Hippocampal formation (tissue), 2 donors: ENCODE results near the gene CNP.
A peak's percentile ranks its signal among the peaks of the same experiment; 100 is the strongest.
"Not testable (repeated sequence)": the region's sequence is repeated elsewhere in the genome, so short reads cannot be mapped to it uniquely, and the experiment has no call there.

Experiments used
- DNase-seq, 2 donors: peaks; one replicate each; lab custom pipeline; 2025; lab: John Stamatoyannopoulos, UW

Gene CNP

DNA sequence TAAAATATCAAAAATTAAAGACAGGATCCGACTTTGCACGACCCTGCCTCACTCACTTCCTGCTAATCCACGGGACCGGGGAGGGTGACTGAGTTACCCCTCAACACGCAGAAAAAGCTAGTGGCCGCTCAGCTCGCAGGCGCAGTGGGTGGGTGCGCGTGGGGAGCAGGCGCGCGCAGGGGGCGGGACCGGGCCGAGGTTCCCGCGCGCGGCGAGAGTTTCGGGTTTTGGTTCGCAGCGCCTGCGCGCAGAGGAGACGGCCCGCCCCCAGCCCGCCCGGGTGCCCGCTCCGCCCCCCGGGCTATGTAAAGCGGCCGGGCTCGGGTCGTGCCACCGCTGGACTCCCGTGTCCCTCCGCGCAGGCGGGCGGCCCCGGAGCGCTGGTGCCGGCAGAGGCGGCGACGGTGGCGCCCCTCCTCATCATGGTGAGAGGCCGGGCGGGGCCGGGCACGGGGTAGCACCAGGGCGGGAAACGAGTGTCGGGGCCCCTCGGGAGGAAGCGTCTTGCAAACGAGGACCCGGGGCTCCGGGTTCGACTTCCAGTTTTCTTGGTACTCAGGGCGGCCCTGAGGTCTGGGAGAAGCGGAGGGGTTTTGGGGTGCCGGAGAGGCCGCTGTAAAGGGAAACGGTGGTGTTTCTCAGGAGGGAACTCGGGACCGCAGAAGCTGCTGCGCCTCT, at the start of gene CNP:
CNP (plus strand) TSS at position 333 of the 678 bp plus-strand sequence; CDS start at position 423, 90 bp downstream.
- DNase-seq, result peak; percentile 89 to 90

DNA sequence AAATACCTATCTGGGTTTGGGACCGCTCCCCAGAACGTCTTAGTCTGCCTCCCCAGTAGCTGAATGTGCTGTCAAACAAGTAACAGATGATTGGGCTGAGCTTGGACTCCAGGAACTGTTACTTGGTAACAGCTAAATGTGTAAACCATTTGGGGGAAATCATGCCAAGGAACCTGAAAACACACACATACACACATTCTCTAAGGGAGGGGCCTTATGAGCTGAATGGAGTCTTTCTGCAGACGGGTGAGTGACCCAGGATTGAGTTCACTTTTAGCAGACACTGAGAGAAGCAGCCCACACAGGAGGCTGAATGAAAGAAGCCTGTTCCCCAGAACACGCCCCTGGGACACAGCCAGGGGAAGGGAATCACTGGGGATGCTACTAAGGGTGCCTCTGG, 49.4 kb upstream of the CNP start:
- peak in 1 of 2 donors; percentile 27 for DNase-seq

DNA sequence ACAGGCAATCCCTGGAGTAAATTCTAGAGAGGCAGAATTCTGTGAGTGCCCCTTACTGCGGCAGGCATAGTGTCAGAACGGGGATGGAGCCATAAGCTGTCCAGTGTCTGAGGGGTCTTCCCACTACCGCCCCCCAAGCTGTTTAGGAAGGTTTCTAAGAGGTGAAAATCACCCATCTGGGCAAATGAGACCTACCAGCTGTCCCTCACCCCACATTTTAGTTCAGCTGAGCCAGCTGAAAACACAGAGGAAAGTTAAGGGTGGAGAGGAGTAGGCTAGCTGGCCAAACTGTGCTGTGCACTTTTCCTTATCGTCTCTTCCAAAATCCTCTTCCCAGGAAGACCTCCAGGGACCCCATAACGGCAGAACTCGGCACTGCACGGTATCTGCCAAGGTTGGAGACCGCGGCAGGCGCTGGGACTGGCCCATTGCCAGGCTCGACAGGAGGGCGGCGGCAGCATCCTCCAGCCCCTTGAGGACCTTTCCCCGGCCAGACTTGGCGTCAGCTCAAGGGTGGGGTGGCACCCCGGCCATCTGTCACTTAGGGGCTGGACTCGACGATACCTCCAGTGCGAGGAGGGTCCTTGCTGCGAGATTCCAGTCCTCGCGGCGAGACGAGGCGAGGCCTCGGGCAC, 48.8 kb upstream of the CNP start:
- no peak for DNase-seq

- peak; percentile 92 to 95 for DNase-seq
Measured at GRCh38 chr17:41918314-41919164, 48.1 kb upstream of the CNP start, which contains the start of gene ACLY. TSS of gene ACLY (minus strand) at chr17:41918951. CDS start at chr17:41913873, 5,078 bp downstream.

DNA sequence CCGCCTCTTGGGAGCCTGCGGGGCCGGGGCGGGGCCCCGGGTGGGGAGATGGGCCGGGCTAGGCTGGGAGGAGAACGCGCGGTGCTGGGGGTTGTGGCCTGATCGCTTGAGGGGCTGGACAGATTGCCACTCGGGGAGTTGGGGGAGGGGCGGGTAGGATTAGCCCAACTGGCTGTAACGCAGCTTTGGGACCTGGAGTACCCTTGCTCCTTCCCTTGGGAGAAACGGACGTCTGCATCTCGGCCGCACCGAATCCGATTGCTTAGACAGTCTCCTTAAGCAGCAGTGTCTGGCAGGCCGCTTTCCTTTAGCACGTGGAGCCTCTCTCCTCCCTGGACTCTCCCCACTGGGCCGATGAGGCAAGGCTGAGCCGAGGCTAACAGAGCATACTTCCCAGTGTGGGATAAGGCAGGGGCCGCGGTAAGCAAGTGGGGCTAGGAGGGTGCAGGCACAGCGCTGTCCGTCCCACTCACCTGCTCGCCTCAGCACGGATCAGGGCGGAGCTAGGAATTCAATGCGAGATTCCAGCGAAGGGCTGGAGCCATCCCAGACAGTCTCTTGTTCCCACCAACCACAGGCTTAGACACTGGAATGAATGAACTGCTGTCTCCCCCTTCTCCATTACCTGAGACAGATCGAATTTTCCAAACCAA, 47.3 kb upstream of the CNP start:
- peak in 1 of 2 donors; percentile 58 for DNase-seq

DNA sequence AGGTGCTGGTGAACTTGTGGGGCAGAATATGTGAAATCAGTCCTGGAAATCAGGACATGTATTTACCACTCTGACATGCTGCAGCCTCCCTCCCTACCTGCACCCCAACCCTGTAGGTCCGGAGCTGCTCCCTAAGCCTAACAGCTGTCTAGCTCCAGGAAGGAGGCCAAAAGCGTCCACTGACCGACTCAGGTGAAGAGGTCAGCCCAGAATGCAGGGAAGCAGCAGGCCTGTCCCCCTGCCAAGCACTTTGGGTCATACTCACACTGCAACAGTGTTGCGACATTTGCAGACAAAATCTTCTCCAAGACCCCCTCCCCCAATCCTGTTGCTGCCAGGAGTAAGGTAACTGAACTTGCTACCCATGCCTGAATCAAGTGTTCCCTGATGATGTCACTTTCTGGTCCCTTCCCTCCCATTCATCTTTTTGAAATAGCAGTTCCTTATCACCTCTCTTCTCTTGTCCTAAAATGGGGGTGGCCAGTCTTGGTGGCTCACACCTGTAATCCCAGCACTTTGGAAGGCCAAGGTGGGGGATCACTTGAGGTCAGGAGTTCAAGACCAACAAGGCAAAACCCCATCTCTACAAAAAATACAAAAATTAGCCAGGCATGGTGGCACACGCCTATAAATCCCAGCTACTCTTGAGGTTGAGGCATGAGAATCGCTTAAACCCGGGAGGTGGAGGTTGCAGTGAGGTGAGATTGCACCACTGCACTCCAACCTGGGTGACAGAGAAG, 46.6 kb upstream of the CNP start:
- no peak for DNase-seq

- no peak for DNase-seq
Measured at GRCh38 chr17:41920580-41920955, 46.0 kb upstream of the CNP start.

DNA sequence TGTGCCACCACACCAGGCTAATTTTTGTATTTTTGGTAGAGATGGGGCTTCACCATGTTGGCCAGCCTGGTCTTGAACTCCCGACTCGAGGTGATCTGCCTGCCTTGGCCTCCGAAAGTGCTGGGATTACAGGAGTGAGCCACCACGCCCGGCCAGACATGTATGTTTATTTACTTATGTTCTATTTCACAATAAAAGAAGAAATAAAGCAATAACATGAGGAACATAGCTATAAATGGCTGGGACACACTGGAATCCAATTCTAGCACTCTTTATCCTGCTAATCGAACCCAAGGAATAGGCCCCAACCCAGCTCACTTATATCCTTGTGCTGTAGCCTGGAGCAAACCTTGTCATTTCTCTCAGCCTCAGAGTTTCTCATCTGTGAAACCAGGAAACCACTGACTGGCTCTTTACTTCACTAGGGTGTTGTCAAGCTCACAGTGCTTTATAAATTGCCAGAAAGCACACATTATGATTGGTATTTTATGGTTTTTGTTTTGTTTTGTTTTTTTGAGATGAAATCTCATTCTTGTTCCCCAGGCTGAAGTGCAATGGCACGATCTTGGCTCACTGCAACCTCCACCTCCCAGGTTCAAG, 40.5 kb upstream of the CNP start:
- DNase-seq, result no peak

DNA sequence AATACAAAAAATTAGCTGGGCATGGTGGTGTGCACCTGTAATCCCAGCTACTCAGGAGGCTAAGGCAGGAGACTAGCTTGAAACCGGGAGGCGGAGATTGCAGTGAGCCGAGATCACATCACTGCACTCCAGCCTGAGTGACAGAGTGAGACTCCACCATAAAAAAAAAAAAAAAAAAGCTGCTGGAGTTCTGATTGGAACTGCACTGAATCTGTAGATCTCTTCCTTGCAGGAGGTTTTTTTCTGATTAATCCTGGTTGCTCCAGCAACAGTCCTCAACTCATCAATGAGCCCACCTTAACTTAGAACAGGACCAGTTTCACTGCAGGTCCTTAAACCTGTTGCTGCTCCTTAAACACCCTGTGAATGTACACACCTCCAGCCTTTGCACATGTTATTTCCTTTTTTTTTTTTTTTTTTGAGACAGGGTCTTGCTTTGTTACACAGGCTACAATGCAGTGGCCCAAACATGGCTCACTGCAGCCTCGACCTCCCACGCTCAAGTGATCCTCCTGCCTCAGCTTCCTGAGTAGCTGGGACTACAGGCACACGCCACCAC, 37.8 kb upstream of the CNP start:
- no peak for DNase-seq

DNA sequence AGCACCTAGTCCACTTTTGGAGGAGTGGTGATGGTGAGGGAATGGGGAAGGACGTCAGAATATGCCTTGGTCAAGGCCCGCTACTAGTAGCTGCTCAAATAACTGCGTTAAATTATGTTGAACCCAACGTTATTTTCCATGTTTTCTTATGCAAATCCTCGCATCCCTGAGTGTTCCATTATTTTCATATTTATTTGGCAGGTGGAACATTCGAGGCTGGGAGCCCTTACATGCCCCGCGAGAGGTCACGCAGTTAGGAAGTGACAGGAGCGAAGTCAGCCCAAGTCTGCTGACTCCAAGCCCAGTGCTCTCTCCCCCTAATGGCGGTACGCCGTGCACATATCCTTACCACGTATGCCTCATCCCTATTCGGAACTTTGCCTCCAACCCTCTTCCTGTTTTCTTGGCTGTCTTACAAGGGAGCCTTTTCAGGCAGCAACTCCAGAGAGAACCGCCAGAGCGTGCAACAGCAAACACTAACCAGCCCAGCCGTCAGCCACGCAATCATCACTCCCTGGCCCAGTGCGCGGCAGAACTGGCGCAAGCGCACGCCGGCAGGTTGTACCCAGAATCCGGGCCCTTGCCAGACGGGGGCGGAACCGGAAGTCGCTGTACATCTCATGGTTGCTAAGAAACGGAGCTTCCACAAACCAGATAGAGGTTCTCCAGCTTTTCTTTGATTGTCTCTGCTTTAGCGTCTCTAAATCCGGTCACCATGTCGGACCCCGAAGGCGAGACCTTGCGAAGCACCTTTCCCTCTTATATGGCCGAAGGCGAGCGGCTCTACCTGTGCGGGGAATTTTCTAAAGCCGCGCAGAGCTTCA, 36.4 kb upstream of the CNP start, which contains the start of gene ODAD4:
ODAD4 (plus strand) TSS at position 609 of the 824 bp plus-strand sequence; CDS start at position 716, 107 bp downstream.
- DNase-seq, result peak; percentile 93 to 94

GRCh38 chr17:41930833-41931156, 35.8 kb upstream of the CNP start:
- DNase-seq, result not testable (repeated sequence)

DNA sequence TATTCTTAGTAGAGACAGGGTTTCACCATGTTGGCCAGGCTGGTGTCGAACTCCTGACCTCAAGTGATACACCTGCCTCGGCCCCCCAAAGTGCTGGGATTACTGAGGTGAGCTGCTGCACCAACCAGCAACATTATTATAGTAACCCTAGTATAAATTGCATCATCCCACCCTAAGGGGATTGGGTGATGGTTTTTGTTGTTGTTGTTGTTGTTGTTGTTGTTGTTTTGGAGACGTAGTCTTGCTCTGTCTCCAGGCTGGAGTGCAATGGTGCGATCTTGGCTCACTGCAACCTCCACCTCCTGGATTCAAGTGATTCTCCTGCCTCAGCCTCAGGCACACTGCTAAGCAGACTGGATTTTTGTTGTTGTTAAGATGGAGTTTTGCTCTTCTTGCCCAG, 34.9 kb upstream of the CNP start:
- DNase-seq, result not testable (repeated sequence)

GRCh38 chr17:41932816-41933389, 33.7 kb upstream of the CNP start:
- peak in 1 of 2 donors; percentile 4 for DNase-seq

DNA sequence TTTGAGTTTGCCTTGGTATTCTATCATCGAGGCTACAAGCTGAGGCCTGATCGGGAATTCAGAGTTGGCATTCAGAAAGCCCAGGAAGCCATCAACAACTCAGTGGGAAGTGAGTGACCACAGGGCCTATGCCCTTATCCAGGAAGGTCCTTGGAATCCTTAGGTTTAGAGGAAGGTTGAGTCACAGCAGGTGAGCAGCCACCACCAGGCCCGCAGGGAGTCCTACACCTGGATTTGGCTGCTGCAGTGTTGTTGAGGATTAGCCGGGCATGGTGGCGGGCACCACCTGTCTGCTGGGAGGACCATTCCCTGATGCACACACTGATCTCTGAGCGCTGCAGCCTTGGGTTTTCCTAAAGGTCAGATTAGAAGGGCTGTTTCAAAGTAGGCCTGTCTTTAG, 31.0 kb upstream of the CNP start:
- DNase-seq, result no peak

DNA sequence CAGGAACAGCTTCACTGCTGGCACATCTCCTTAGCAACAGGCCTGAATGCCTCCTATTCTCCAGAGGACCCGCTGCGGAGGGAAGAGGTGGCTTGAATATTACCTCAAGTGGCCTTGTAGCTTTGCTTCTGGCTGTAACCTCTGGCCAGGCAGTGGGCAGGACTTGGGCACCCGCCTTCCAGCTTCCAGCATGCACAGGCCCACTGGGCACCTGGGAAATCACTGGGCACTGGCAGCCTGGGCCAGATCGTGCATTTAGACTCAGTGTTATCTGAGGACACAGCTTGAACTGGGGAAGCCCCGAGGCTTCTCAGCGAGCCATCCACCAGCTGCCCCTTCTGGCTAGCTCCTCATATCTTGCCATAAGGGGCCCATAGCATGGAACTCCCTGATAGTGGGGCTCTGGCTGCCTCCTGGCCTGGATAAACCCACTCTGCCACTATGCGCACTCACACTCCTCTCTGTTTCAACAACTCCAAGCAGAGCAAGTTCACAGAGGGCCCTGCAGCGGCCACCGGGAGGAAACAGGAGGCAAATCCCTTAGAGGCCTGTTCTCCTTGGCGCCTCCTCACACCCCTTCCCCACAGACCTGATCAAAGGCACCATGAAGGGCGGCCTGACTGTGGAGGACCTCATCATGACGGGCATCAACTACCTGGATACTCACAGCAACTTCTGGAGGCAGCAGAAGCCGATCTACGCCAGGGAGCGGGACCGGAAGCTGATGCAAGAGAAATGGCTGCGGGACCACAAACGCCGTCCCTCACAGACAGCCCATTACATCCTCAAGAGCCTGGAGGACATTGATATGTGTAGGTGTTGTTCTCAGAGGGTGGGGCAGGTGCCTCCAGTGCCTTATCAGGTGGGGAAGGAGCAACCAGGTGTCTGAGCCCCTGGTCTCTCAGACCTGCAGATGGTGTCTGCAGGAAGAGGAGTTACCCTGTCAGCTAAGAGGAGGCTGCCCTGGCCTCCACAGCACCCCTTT, 28.3 kb upstream of the CNP start:
- DNase-seq, result no peak

- no peak for DNase-seq
Measured at GRCh38 chr17:41939044-41939692, 27.4 kb upstream of the CNP start.

GRCh38 chr17:41939693-41940090, 26.9 kb upstream of the CNP start:
- no peak for DNase-seq

GRCh38 chr17:41941168-41941567, 25.4 kb upstream of the CNP start:
- DNase-seq, result no peak
